ENCODE results near the gene ARHGEF7. TPM values are rescaled to one million over a fixed set of nuclear protein-coding genes. Genes with fewer than 3 reads are reported as not detected.

The ARHGEF7 gene
- total RNA-seq, 2 experiments from 2014 or later = 66.9 to 70.2 TPM

- H3K9me3 Mint-ChIP-seq (ENCODE audit: low read depth) = no peaks in the 10 kb centered on the region
- intact Hi-C loops (cut with DNase I, micrococcal nuclease) = no loop called here
These were observed 227.6 kb downstream of the ARHGEF7 start for GRCh38 chr13:111342721-111343120.

GRCh38 chr13:111343186-111343805 lies 228.2 kb downstream of the ARHGEF7 start:
- intact Hi-C loops (cut with DNase I, micrococcal nuclease) = no loop called here
- Mint-ChIP-seq H3K4me1 (no peaks in the 10 kb centered on the region), H3K36me3 (ENCODE audit: low read depth) (no peaks in the 10 kb centered on the region), H3K9me3 (ENCODE audit: low read depth) (no peaks in the 10 kb centered on the region), H3K27ac (no peak overlapping the region), H3K4me3 (no peak overlapping the region), H3K27me3 (no peaks in the 10 kb centered on the region)
- ChIA-PET POLR2A (no interaction called here), CTCF (no interaction called here)
- no peak for DNase-seq
- no peak for ATAC-seq

More at GRCh38 chr13:111342721-111343120, 227.6 kb downstream of the ARHGEF7 start:
- H3K27ac Mint-ChIP-seq = no peak overlapping the region
- ChIA-PET POLR2A (no interaction called here), CTCF (no interaction called here)
- H3K4me3 Mint-ChIP-seq = no peak overlapping the region
- DNase-seq (no peak), ATAC-seq (no peak)
- H3K4me1 Mint-ChIP-seq = no peaks in the 10 kb centered on the region
- no peaks in the 10 kb centered on the region for H3K36me3 Mint-ChIP-seq (ENCODE audit: low read depth)
- no peaks in the 10 kb centered on the region for H3K27me3 Mint-ChIP-seq

- DNase-seq (no peak), ATAC-seq (no peak)
- H3K4me1 Mint-ChIP-seq = no peaks in the 10 kb centered on the region
- intact Hi-C loops (cut with DNase I, micrococcal nuclease) = no loop called here
- H3K27me3 Mint-ChIP-seq = no peaks in the 10 kb centered on the region
- no peaks in the 10 kb centered on the region for H3K36me3 Mint-ChIP-seq (ENCODE audit: low read depth)
- H3K9me3 Mint-ChIP-seq (ENCODE audit: low read depth) = no peaks in the 10 kb centered on the region
- H3K4me3 Mint-ChIP-seq = no peak overlapping the region
- ChIA-PET CTCF (interaction anchor here (1.2 kb wide), 1 partner anchor 10 kb away, joined by 5 read pairs; no protein-coding TSS in a partner anchor), POLR2A (no interaction called here)
- no peak overlapping the region for H3K27ac Mint-ChIP-seq
These were observed 229.5 kb downstream of the ARHGEF7 start for GRCh38 chr13:111344471-111345191.

GRCh38 chr13:111345682-111346081 lies 230.6 kb downstream of the ARHGEF7 start:
- Mint-ChIP-seq H3K27ac (no peak overlapping the region), H3K36me3 (ENCODE audit: low read depth) (no peaks in the 10 kb centered on the region), H3K27me3 (no peaks in the 10 kb centered on the region), H3K4me3 (no peak overlapping the region), H3K4me1 (no peaks in the 10 kb centered on the region), H3K9me3 (ENCODE audit: low read depth) (no peaks in the 10 kb centered on the region)
- ATAC-seq (no peak), DNase-seq (no peak)
- ChIA-PET POLR2A (no interaction called here), CTCF (interaction anchor here (0.6 to 1.2 kb wide), 3 partner anchors 10 to 278 kb away, joined by 3 to 5 read pairs (median 3); no protein-coding TSS in a partner anchor)
- intact Hi-C loops (cut with DNase I, micrococcal nuclease) = no loop called here

- Mint-ChIP-seq H3K27me3 (no peaks in the 10 kb centered on the region), H3K4me3 (no peak overlapping the region), H3K9me3 (ENCODE audit: low read depth) (no peaks in the 10 kb centered on the region), H3K4me1 (no peaks in the 10 kb centered on the region), H3K27ac (no peak overlapping the region), H3K36me3 (ENCODE audit: low read depth) (no peaks in the 10 kb centered on the region)
- CTCF ChIA-PET = interaction anchor here (0.9 to 1.2 kb wide), 2 partner anchors 11 to 278 kb away, joined by 3 to 5 read pairs; no protein-coding TSS in a partner anchor
- ATAC-seq = no peak
- POLR2A ChIA-PET = no interaction called here
- intact Hi-C loops (cut with DNase I, micrococcal nuclease) = no loop called here
- DNase-seq = no peak
These were observed 231.1 kb downstream of the ARHGEF7 start for GRCh38 chr13:111346101-111346680.

- H3K27me3 Mint-ChIP-seq = no peaks in the 10 kb centered on the region
- no peak overlapping the region for H3K4me3 Mint-ChIP-seq
- H3K9me3 Mint-ChIP-seq (ENCODE audit: low read depth) = no peaks in the 10 kb centered on the region
- no peaks in the 10 kb centered on the region for H3K36me3 Mint-ChIP-seq (ENCODE audit: low read depth)
- no peak for ATAC-seq
- DNase-seq = no peak
- ChIA-PET POLR2A (no interaction called here), CTCF (interaction anchor here (0.6 kb wide), 1 partner anchor 620 kb away, joined by 3 read pairs; no protein-coding TSS in a partner anchor)
- intact Hi-C loops (cut with DNase I, micrococcal nuclease) = no loop called here
- no peak overlapping the region for H3K27ac Mint-ChIP-seq
- H3K4me1 Mint-ChIP-seq = no peaks in the 10 kb centered on the region
These were observed 232.3 kb downstream of the ARHGEF7 start for GRCh38 chr13:111347438-111347837.

GRCh38 chr13:111353508-111353907 lies 238.4 kb downstream of the ARHGEF7 start:
- H3K9me3 Mint-ChIP-seq (ENCODE audit: low read depth) = no peaks in the 10 kb centered on the region
- no peaks in the 10 kb centered on the region for H3K27me3 Mint-ChIP-seq
- intact Hi-C loops (cut with DNase I, micrococcal nuclease) = no loop called here
- no peak overlapping the region for H3K4me3 Mint-ChIP-seq
- peaks cover 8% of the 10 kb centered on the region for H3K4me1 Mint-ChIP-seq
- ATAC-seq (no peak), DNase-seq (no peak)
- ChIA-PET CTCF (no interaction called here), POLR2A (no interaction called here)
- no peaks in the 10 kb centered on the region for H3K36me3 Mint-ChIP-seq (ENCODE audit: low read depth)
- H3K27ac Mint-ChIP-seq = no peak overlapping the region

- no peak for ATAC-seq
- intact Hi-C loops (cut with DNase I, micrococcal nuclease) = no loop called here
- POLR2A ChIA-PET = no interaction called here
- DNase-seq = no peak
- H3K36me3 Mint-ChIP-seq (ENCODE audit: low read depth) = no peaks in the 10 kb centered on the region
- CTCF ChIA-PET = no interaction called here
- no peaks in the 10 kb centered on the region for H3K27me3 Mint-ChIP-seq
- peaks cover 8% of the 10 kb centered on the region for H3K4me1 Mint-ChIP-seq
- no peak overlapping the region for H3K27ac Mint-ChIP-seq
- H3K4me3 Mint-ChIP-seq = no peak overlapping the region
- H3K9me3 Mint-ChIP-seq (ENCODE audit: low read depth) = no peaks in the 10 kb centered on the region
These were observed 239.7 kb downstream of the ARHGEF7 start for GRCh38 chr13:111354789-111355188.

Other genes starting within 250 kb of the ARHGEF7 start
- gene ANKRD10, start 200.2 kb upstream of the ARHGEF7 start, total RNA-seq = 10 to 100 TPM; 65.1 to 91.8 TPM
- under 1 TPM; 0.30 to 0.46 TPM for gene TEX29, start 205.3 kb downstream of the ARHGEF7 start, total RNA-seq